Measurements from ENCODE around the gene B4GALT5.
"Not testable (repeated sequence)": the region's sequence is repeated elsewhere in the genome, so short reads cannot be mapped to it uniquely, and the experiment has no call there.

Gene B4GALT5

DNA sequence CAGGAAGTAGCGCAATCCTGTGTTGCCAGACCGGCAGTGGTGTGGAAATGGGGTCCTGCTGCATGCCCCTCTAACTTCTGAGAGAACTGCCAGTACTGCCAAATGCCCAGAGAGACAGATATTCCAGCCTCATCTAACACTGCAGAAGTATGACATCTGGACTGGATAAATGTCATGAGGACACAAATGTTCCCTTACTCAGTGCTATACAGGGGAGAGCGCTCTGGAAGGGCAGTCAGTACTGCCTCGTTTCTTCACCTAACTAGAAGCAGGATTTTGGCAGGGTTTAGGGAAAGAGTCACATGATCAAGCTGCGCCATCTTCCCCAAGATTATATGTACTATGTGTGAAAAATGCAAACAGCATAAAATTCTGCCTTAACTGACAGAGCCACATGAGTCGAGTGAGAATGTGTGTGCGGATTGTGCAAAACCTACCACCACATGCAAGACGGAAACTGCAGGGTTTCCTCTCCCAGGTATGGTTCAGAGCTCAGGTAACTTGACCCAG, 59.7 kb downstream of the B4GALT5 start:
- DNase-seq, result no peak

DNA sequence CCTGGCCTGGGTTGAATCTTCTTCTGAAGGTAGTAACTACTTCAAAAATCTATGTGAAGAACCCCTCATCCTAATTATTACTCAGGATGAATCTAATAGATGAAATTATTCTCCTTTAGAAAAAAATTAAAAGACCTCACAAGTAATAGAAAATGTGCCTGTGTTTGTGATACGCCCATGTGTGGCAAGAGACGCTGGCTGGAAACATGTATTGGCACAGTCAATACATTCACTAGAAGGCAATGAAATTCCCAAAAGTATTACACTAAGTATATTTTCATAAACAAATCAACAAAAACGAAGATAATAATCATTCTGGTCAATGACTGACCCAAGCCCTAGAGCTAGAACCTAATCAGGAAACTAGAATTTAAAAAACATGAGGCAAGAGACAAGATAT, 64.0 kb downstream of the B4GALT5 start:
- no peak for DNase-seq

DNA sequence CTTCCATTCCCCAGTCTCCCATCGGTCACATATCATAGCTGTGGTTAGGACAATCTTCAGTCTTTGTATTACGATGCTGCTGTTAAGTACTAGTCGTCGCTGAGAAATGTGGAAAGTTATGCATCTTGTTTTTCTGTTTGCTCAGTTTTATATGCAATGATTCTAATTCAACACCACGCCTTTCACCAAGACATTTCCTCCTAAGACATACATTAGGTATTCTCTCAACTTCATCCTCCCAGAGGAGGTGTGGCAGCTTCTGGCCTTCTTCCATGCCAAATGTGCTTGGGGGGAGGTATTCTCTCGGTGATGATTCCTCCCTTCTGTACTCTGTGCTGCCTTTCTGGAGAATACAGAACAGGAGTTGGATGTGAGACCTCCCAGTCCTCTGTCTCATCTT, 66.1 kb downstream of the B4GALT5 start:
- DNase-seq, result no peak

DNA sequence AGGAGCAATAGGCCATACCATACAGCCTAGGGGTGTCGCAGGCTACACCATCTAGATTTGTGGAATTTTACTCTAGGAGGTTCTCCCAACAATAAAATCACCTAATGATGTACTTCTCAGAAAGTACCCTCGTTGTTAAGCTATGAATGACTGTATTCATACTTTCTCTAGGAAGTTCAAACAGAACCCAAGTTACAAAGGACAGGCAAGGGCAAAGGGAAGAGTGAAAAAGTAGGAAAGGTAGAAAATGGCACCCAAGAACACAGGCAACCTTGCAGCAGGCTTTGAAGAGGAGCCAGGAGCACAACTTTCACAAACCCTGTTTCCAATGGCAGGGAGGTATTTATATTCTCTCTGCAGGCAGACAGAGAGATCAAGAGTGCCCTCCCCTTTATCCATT, 67.2 kb downstream of the B4GALT5 start:
- DNase-seq, result no peak

DNA sequence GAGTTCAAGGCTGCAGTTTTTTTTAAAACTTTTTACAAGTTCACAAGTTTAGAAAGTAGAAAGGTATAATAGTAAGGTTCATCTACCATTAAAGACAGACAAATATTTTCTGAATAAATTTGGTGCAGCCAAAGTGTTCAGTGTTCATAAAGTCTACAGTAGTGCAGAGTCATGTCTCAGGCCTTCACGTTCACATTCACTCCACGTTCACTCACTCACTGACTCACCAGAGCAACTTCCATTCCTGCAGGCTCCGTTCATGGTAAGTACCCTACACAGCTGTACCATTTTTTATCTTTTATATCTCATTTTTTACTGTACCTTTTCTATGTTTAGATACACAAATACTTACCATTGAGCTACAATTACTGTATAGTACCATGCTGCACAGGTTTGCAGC, 67.6 kb downstream of the B4GALT5 start:
- DNase-seq, result no peak

DNA sequence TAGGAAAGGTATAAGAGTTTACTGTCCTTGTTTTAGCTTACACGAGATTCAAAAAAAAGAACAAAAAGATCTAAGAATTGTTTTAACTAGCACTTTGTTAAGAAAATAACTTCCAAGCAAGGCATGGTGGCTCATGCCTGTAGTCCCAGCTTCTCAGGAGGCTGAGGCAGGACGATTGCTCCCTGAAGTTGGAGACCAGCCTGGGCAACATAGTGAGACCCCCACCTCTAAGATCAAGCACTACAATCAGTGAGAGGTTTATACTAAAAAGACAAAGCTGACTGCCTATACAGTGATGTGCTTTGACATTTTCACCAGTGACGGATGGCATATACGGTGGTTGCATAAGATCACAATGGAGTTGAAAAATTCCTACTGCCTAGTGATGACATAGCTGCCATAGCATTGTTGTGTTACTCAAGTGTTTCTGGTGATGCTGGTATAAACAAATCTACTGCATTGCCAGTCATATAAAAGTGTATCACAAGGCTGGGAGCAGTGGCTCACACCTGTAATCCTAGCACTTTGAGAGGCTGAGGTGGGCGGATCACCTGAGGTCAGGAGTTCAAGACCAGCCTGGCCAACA, 68.6 kb downstream of the B4GALT5 start:
- no peak for DNase-seq

DNA sequence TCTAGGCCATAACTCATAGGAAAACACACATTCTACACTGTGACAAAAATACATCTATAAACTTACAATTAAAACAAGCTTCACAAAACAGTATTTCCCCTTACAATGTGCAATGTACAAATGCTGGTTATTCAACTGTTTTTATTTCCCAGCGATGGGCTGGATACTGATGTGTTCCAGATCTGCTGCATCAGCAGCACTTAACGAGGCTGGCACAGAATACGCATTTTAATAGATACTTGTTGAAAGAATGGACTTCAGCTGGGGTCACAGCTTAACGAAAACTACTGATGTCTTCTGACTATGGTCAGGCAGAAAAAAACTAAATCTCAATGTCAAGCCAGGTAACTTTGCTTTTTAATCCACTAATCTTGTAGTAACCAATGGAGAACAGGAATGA, 70.9 kb downstream of the B4GALT5 start:
- DNase-seq, result no peak

DNA sequence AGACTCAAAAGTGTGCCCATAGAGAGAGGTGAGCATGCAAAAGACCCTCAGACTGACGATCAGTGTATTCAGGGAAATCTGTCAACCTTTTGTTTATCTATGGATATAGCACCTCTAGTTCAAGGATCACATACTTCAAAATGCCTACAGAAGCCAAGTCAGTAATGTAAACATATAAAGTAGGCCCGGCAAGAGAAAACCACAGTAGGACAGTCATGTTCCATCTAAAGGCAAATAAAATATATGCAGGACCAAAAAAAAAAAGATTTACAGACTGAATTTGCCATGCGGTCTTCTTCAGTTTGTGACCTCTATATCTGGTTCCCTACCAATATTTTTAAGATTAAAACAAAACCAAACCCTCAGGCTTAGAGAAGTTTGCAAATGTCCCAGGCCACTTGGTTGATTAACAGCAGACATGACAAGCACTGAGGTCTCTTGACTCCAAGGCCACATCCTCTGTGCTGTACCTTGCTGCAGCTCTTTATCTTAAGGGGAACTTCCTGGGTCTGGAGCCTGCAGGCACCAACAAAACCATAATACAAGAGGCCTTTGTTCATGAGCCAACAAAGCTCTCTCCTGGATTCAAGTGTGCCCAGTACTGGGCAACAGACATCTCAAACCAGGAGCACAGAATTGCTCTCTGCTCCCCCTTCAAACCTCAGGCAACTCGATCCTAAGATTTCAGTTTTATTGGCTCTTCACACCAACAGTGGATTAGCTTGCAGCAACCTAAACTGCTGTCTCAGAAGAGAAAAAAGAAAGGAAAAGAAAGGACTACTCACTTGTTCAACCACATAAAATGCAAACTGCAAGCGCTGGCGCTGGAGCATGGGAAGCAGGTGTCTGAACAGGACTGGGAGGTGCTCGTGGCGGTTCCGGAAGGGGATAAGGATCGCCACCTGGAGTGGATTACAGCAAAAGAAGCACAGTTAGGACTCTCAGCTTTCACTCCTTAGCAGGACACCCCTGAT, 71.7 kb downstream of the B4GALT5 start:
- no peak for DNase-seq

DNA sequence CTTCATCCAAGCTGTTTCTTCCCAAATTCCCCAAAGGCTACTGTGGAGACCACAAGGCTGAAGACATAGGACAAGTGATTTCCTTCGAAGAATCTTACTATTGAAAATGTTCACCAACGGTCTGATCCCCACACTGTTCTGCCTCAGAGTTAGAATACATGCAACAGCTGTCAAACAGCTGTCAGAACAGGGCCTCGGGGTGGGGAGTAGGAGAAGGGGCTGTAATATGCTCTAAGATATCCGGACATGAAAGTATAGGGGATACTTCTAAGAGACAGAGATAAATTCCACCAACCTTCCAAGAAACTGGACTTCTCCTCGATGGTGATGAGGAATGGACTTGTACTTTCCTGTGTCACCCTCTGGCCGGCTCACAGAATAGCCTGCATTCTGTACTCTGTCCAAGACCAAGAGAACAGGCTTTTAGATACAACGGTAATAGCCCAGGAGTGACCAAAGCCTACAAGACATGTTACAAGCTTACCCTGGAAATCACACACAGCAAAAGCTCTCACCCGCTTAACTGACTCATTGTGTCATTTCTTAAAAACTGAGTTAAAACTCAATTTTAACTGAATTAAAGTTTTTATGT, 76.5 kb downstream of the B4GALT5 start:
- no peak for DNase-seq

DNA sequence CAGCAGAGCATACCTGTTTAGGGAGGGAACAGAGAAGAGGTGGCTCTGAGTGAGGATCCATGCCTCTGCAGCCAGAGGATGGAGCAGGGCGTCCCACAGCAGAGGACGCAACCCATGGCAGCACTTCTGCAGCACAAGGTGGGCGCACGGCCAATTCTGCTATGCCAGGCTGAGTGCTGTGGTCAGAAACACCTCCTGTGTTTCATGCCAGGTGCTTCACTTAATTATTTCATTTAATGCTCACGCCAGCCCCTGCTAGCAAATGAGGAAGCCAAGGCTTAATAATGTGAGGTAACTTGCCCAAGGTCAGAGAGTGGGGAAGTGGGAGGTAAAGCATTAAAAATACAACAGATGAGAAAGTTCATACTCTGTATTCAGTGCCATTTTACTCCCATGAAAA, 77.2 kb downstream of the B4GALT5 start:
- no peak for DNase-seq

DNA sequence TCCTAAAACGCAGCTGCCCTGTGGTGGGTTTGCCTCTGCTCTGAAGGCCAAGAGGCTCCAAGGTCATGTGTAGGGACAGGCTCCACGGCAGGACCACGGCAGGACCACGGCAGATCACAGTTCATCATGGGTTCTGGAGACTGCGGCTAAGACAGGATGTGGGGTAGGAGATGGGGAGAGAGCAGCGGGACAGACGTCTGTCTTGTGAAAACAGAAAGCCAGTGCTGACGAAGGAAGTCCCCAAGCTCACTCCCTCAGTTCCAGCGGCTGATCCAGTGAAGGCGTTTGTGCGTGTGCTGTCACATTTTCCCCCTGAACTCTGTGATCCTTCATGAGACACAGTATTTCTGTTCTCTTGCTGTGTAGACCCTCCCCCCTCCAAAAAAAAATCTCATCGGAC, 77.8 kb downstream of the B4GALT5 start:
- no peak for DNase-seq

DNA sequence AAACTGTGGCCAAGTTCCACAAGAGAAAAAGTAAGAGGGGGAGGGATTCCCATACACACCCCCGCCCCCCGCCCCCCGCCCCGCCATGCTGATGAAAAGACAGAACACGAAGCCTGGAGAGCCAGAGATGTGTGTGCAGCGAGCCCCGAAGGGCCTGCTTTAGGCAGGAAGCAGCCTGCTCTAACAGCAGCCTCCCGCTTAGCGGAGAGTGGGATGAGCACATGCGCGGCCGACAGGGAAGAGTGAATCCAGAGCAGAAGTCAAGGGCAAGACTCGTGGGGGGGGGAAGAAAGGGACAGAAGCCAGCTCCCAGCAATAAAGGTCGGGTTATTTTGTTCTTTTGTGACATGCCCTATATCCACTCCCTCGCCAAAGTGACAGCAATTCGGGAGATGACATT, 78.5 kb downstream of the B4GALT5 start:
- no peak for DNase-seq

DNA sequence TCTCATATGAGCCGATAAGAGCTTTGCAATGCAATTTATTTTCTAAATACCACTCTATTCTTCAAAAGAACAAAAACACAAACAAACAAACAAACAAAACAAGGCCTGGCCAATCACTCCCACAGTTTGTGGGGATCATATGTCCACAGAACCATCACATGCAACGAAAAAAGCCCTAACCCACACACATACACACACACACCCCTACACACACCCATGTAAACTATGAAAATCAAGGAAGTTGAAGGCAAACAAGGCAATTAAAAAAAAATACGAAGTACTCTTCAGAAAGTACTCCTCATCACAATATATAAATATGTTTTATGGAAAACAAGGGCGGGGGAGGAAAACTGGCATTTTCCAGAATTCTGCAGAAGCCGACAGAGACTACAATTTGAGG, 79.6 kb downstream of the B4GALT5 start:
- DNase-seq, result no peak

DNA sequence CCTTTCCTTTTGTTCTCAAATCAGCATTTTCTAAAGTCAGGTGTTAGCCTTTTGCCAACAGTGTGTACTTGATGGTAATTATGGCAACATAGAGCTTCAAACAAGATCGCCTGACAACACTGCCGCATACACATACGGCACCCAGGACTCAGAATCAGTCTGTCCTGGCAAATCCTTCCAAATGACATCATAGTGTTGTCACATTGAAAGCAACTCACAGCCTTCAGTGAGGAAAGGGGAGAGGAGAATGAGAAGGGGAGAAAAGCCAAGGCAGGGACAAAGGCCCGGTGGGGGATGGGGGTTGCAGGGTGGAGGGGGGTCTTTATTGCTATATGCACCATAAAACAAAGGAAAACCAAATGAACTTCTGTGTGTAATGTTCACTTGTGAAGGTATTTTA, 80.0 kb downstream of the B4GALT5 start:
- DNase-seq, result no peak

DNA sequence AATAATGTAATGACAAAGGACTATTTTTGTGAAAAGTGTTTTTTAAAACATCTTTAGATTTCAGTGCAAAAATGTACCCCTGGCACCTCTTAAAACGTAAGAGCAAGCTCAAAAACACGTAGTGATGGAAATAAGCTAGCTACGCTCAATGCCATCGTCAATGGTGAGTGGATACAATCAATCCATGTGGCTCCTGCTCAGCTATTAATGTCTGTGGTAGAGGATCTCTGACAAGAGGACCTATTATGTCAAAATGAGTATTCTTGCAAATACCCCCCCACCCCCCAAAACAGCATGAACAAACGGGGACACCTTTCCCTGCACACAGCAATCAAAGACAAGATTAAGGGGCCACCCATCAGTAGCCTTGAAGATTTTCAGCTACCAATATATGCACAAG, 80.7 kb downstream of the B4GALT5 start:
- DNase-seq, result no peak

DNA sequence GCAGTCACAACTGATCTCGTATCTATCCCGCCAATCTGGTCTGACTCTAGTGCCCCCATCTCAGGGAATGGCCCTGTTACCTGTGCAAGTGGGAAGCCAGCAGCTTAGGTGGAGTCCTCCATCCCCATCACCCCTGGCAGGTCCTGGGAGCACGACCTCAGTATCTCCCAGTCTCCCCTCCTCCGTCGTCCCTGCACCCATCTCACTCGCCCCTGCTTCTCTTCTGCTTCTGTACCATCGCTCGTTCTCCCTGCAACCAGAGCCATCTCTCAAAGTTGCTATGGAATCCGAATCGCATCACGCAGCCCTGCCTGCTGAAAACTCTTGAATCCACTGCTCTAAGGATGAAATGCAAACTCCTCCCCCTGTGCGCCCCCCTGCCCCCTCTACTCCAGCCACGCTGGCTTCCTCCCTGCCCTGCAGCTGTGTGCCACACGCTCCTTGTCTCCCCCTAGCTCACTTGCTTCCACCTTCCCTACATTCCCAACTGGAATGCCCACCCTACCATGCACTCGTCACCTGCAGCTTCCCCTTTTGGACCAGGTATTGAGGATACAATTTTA, 81.7 kb downstream of the B4GALT5 start:
- DNase-seq, result no peak

DNA sequence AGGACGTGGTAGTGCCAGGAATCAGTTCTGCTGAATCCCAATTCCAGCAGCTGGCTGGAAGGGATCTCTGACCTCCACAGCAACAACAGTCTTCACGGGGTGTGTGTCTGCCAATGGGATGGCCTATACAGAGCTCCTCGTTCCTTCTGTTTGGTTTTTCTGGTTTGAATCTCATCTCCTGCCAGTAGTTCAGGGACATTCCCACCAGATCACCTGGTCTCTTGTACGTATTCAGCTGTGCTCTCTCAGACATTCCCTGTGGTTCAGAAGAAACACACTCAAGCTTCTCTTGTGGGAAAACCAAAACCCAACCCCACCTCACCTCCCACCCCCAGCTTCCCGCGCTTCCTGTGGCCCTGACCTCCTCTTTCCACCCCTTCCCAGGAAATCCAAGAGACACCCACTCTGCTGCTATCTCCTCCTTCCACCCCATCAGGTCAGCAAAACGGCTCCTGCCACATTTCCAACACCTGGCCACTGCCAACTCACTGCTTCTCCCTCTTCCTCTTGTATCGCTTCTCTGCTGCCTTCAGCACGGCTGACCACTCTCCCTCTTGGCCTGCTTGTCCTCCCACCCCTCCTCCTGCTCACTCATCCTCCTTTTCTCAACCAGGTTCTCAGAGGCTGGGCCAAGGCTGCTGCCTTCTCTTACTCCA, 82.5 kb downstream of the B4GALT5 start:
- DNase-seq, result no peak

DNA sequence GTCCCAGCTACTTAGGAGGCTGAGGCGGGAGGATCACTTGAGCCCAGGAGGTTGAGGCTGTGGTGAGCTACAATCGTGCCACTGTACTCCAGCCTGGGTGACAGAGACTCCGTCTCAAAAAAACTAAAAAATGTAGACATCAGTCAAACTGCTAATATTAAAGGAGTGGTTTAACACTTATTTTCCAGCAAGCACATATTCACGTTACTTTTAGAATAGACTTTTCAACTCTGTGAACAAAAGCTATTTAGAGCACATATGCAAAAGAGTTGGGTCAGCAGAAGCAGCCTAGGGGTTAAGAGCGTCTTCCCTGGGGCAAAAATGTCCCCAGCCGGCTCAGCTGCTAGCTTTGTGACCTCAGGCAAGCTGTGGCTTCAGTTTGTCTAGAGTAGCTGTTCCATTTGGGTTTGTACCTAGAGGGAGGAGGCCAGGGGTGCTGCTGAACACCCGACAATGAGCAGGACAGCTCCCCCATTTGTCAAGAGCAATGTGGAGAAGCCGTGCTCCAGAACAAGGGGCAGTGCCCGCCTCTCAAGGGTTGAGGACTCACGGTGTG, 83.2 kb downstream of the B4GALT5 start:
- DNase-seq, result no peak

DNA sequence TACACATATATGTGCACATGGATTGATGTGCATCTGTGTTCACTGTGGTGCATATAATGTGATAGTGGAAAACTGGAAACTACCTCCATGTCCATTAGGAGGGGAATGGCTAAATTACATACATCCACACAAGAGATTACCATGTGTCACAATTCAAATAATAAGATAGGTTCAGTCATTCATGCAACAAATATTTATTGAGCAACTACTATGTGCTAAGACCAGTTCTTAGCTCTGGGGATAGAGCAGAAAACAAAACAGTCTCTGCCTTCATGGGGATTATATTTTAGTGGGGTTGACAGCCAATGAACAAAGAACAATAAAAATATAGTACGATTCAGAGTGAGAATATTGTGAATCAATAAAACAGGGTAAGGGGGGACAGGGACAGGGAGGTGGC, 84.1 kb downstream of the B4GALT5 start:
- DNase-seq, result no peak

DNA sequence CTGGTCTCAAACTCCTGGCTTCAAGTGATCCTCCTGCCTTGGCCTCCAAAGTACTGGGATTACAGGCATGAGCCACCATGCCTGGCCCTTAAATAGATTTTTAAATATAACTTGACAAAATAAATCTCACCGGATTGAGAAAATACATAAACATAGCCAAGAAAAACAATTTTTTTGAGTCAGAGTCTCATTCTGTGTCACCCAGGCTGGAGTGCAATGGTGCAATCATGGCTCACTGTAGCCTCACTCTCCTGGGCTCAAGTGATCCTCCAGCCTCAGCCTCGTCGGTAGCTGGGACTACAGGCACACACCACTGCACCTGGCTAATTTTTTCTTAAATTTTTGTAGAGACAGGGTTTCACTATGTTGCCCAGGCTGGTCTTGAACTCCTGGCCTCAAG, 85.4 kb downstream of the B4GALT5 start:
- not testable (repeated sequence) for DNase-seq

DNA sequence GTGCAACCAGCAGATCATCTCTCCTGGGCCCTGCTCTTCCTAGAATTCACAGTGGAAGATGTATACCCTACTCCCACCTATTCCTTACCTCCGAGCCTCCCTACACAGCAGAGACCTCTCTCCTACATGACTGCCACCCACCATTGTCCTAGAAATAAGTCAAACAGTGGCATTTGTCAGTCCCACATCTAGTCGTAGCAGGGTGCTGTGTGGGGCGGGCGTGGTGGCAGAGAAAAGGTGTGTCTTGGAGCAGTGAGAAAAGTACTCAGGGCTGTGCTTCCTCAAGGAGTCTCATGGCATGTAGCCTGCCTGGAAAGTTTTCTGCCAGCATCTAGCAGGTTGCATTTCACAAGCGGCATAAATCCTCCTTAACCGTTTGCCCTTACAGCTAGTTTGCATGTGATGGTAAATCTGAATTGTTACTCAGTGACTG, 86.3 kb downstream of the B4GALT5 start:
- no peak for DNase-seq

DNA sequence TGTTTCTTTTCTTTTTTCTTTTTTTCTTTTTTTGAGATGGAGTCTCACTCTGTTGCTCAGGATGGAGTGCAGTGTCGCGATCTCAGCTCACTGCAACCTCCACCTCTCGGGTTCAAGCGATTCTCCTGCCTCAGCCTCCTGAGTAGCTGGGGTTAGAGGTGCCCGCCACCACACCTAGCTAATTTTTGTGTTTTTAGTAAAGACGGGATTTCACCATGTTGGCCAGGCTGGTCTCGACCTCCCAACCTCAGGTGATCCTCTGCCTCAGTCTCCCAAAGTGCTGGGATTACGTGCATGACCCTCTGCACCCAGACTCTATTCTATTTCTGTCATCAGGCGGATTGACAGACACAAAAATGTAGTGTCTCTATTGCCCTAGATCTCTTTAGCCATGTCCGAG, 88.7 kb downstream of the B4GALT5 start:
- not testable (repeated sequence) for DNase-seq

DNA sequence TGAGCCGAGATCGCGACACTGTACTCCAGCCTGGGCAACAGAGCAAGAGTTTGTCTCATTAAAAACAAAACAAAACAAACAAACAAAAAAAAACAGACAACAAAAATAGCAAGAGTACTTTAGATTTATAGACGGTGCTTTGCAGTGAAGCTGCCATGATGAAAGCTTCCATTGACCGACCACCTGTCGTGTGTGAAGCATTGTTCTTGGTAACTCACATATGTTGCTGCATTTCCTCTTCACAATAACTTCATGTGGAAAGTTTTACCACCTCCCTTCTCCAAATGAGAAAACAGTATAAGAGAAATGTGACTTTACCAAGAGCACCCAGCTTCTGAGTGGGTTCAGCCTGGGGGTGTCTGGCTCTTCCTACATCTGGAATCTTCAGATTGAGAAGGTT, 89.4 kb downstream of the B4GALT5 start:
- no peak for DNase-seq
